Urothelium cell line (cell line): Measurements from ENCODE around the gene SLC25A36.

Experiments used
- DNase-seq: peaks from one replicate; pipeline ENCODE4 v3.0.0; 2011; ENCODE audit warnings: low spot score, mixed read lengths
- FAIRE-seq: peaks from 2 replicates; lab custom pipeline; 2011; peaks lifted over from hg19 to GRCh38; lab: Jason Lieb, UNC

SLC25A36 gene

GRCh38 chr3:140941434-140942220 lies at the start of gene SLC25A36:
Gene SLC25A36, plus strand, starts transcription at chr3:140941836. Its CDS starts 219 bp downstream, at chr3:140942055.
- FAIRE-seq (no peak), DNase-seq (peak; percentile 91)

GRCh38 chr3:140896997-140897396 lies 44.6 kb upstream of the SLC25A36 start:
- FAIRE-seq (no peak), DNase-seq (no peak)

GRCh38 chr3:140898340-140899180 lies 43.1 kb upstream of the SLC25A36 start:
- FAIRE-seq: no peak
- peak; percentile 44 for DNase-seq

- FAIRE-seq (no peak), DNase-seq (no peak)
These were observed 42.3 kb upstream of the SLC25A36 start for GRCh38 chr3:140899363-140899762.

- FAIRE-seq (no peak), DNase-seq (no peak)
These were observed 38.8 kb upstream of the SLC25A36 start for GRCh38 chr3:140902791-140903190.

GRCh38 chr3:140903196-140903595 lies 38.4 kb upstream of the SLC25A36 start:
- DNase-seq: no peak
- FAIRE-seq: no peak

GRCh38 chr3:140904521-140904920 lies 37.1 kb upstream of the SLC25A36 start:
- FAIRE-seq (no peak), DNase-seq (no peak)

- FAIRE-seq: no peak
- DNase-seq: no peak
These were observed 36.1 kb upstream of the SLC25A36 start for GRCh38 chr3:140905559-140905958.

GRCh38 chr3:140906785-140907184 lies 34.9 kb upstream of the SLC25A36 start:
- DNase-seq (no peak), FAIRE-seq (no peak)

GRCh38 chr3:140910860-140911259 lies 30.8 kb upstream of the SLC25A36 start:
- FAIRE-seq (no peak), DNase-seq (peak; percentile 5)

- no peak for DNase-seq
- no peak for FAIRE-seq
These were observed 29.8 kb upstream of the SLC25A36 start for GRCh38 chr3:140911822-140912221.

GRCh38 chr3:140913728-140914127 lies 27.9 kb upstream of the SLC25A36 start:
- FAIRE-seq: no peak

GRCh38 chr3:140914384-140914945 lies 27.2 kb upstream of the SLC25A36 start:
- FAIRE-seq (no peak), DNase-seq (no peak)

More at GRCh38 chr3:140913728-140914127, 27.9 kb upstream of the SLC25A36 start:
- DNase-seq: no peak

GRCh38 chr3:140916603-140917002 lies 25.0 kb upstream of the SLC25A36 start:
- no peak for DNase-seq
- no peak for FAIRE-seq

- DNase-seq (no peak), FAIRE-seq (no peak)
These were observed 23.9 kb upstream of the SLC25A36 start for GRCh38 chr3:140917772-140918171.

- FAIRE-seq (no peak), DNase-seq (no peak)
These were observed 21.6 kb upstream of the SLC25A36 start for GRCh38 chr3:140920029-140920428.

- no peak for FAIRE-seq
These were observed 19.0 kb upstream of the SLC25A36 start for GRCh38 chr3:140922634-140923033.

GRCh38 chr3:140924097-140924873 lies 17.4 kb upstream of the SLC25A36 start:
- no peak for DNase-seq

More at GRCh38 chr3:140922634-140923033, 19.0 kb upstream of the SLC25A36 start:
- DNase-seq: no peak

GRCh38 chr3:140927279-140928069 lies 14.2 kb upstream of the SLC25A36 start:
- FAIRE-seq: no peak
- no peak for DNase-seq

More at GRCh38 chr3:140924097-140924873, 17.4 kb upstream of the SLC25A36 start:
- no peak for FAIRE-seq

GRCh38 chr3:140929446-140929845 lies 12.2 kb upstream of the SLC25A36 start:
- FAIRE-seq (no peak), DNase-seq (no peak)
